ENCODE data around the gene PTOV1. TPM values are rescaled to one million over a fixed set of nuclear protein-coding genes. Genes with fewer than 3 reads are reported as not detected.

The PTOV1 gene
- total RNA-seq, 2 donors from 2014 or later = 179 to 252 TPM

- TF ChIP-seq POLR2AphosphoS5 (IDR thresholded peaks at IDR 0.05) = no peak
- no peak for TF ChIP-seq CTCF (IDR thresholded peaks at IDR 0.05)
- no peak for TF ChIP-seq POLR2A (IDR thresholded peaks at IDR 0.05)
- no peaks in the 10 kb centered on the region for H3K4me1 ChIP-seq (replicated peaks)
- H3K36me3 ChIP-seq = no peaks in the 10 kb centered on the region
- WGBS = 85% methylated on average over 17 of the region's 17 CpGs
- H3K9me3 ChIP-seq = no peaks in the 10 kb centered on the region
- H3K27ac ChIP-seq = no peak overlapping the region
- intact Hi-C loops (cut with DNase I) = no loop called here
- H3K27me3 ChIP-seq (replicated peaks; ENCODE audit: insufficient read depth) = no peaks in the 10 kb centered on the region
- DNase-seq (ENCODE audit: low spot score) = no peak
- no peak overlapping the region for H3K4me3 ChIP-seq
Measured at GRCh38 chr19:49894879-49895565, 44.1 kb downstream of the PTOV1 start.

GRCh38 chr19:49895566-49896297 lies 44.8 kb downstream of the PTOV1 start:
- WGBS = 71% methylated on average over 17 of the region's 17 CpGs
- no peak for DNase-seq (ENCODE audit: low spot score)

GRCh38 chr19:49896863-49897621 lies 46.1 kb downstream of the PTOV1 start, which contains the start of gene IL4I1:
Gene IL4I1, minus strand, starts transcription at chr19:49896887. Its CDS starts 727 bp downstream, at chr19:49896160.
- intact Hi-C loops (cut with DNase I) = no loop called here
- TF ChIP-seq POLR2A (IDR thresholded peaks at IDR 0.05) = no peak
- no peak for TF ChIP-seq CTCF (IDR thresholded peaks at IDR 0.05)
- TF ChIP-seq POLR2AphosphoS5 (IDR thresholded peaks at IDR 0.05) = no peak

More at GRCh38 chr19:49895566-49896297, 44.8 kb downstream of the PTOV1 start:
- Histone ChIP-seq H3K36me3 (no peaks in the 10 kb centered on the region), H3K4me3 (no peak overlapping the region), H3K4me1 (replicated peaks) (no peaks in the 10 kb centered on the region), H3K27ac (no peak overlapping the region), H3K9me3 (no peaks in the 10 kb centered on the region), H3K27me3 (replicated peaks; ENCODE audit: insufficient read depth) (no peaks in the 10 kb centered on the region)
- TF ChIP-seq POLR2AphosphoS5 (IDR thresholded peaks at IDR 0.05) = no peak
- no peak for TF ChIP-seq CTCF (IDR thresholded peaks at IDR 0.05)
- TF ChIP-seq POLR2A (IDR thresholded peaks at IDR 0.05) = no peak
- intact Hi-C loops (cut with DNase I) = no loop called here

GRCh38 chr19:49904136-49904535 lies 53.2 kb downstream of the PTOV1 start:
- no peak for TF ChIP-seq CTCF (IDR thresholded peaks at IDR 0.05)
- TF ChIP-seq POLR2AphosphoS5 (IDR thresholded peaks at IDR 0.05) = no peak
- no peak for TF ChIP-seq POLR2A (IDR thresholded peaks at IDR 0.05)
- no peaks in the 10 kb centered on the region for H3K9me3 ChIP-seq
- no peaks in the 10 kb centered on the region for H3K4me1 ChIP-seq (replicated peaks)
- H3K36me3 ChIP-seq = no peaks in the 10 kb centered on the region
- intact Hi-C loops (cut with DNase I) = no loop called here
- no peak overlapping the region for H3K4me3 ChIP-seq
- H3K27me3 ChIP-seq (replicated peaks; ENCODE audit: insufficient read depth) = no peaks in the 10 kb centered on the region
- DNase-seq (ENCODE audit: low spot score) = no peak
- WGBS = 70% methylated on average over 6 of the region's 6 CpGs
- H3K27ac ChIP-seq = no peak overlapping the region

More at GRCh38 chr19:49896863-49897621, 46.1 kb downstream of the PTOV1 start, which contains the start of gene IL4I1:
- H3K27me3 ChIP-seq (replicated peaks; ENCODE audit: insufficient read depth) = no peaks in the 10 kb centered on the region
- no peaks in the 10 kb centered on the region for H3K4me1 ChIP-seq (replicated peaks)
- no peaks in the 10 kb centered on the region for H3K9me3 ChIP-seq
- no peak for DNase-seq (ENCODE audit: low spot score)
- no peak within 1 kb of the TSS for H3K27ac ChIP-seq
- no peak within 1 kb of the TSS for H3K4me3 ChIP-seq
- 35% methylated on average over 19 of the region's 20 CpGs for WGBS
- H3K36me3 ChIP-seq = no peaks in the 10 kb centered on the region

Measured in prostate gland (tissue), 2 donors.